Esophagus muscularis mucosa (tissue), 4 donors: ENCODE results near the gene KLHL26. TPM values are rescaled to one million over a fixed set of nuclear protein-coding genes. Genes with fewer than 3 reads are reported as not detected.

ENCODE experiments used
- DNase-seq: peaks from one replicate; pipeline ENCODE4 v3.0.0-alpha.2; 2017; ENCODE audit errors: extremely low spot score
- H3K27ac ChIP-seq, 4 donors: fragments of 200-600 bp; sonication (generic); replicated peaks in 1 of 4; 1 replicate in 3 of 4; 2 replicates in 1 of 4; pipeline ENCODE4 v1.5.1; 2016 to 2019; ENCODE audit warnings: mild to moderate bottlenecking in 1 of 4
- H3K27me3 ChIP-seq, 4 donors: fragments of 200-600 bp; sonication (generic); one replicate each; pipeline versions ENCODE4 v1.5.1 to v1.6.0; 2016 to 2019
- H3K36me3 ChIP-seq, 4 donors: fragments of 200-600 bp; sonication (generic); one replicate each; pipeline ENCODE4 v1.5.1; 2016 to 2019
- H3K4me1 ChIP-seq, 4 donors: fragments of 200-600 bp; sonication (generic); one replicate each; pipeline ENCODE4 v1.5.1; 2016 to 2019
- H3K4me3 ChIP-seq, 4 donors: fragments of 200-600 bp; sonication (generic); 1 replicate in 2 of 4; 2 replicates in 2 of 4; pipeline ENCODE4 v1.5.1; 2016 to 2019; ENCODE audit warnings: mild to moderate bottlenecking in 4 of 4, moderate library complexity in 1 of 4
- H3K9me3 ChIP-seq, 4 donors: fragments of 200-600 bp; sonication (generic); 1 replicate in 3 of 4; 2 replicates in 1 of 4; pipeline ENCODE4 v1.5.1; 2016 to 2019
- EP300 ChIP-seq: sonication (generic); formaldehyde crosslinking; IDR thresholded peaks from one replicate; pipeline ENCODE4 v1.6.1; 2017; ENCODE audit warnings: antibody characterized with exemption
- POLR2A ChIP-seq: fragments of 450-650 bp; IDR thresholded peaks from one replicate; pipeline ENCODE4 v1.6.1; 2017; ENCODE audit warnings: antibody characterized with exemption, moderate library complexity, mild to moderate bottlenecking, low read depth
- POLR2AphosphoS5 ChIP-seq, 2 donors: sonication (generic); formaldehyde crosslinking; IDR thresholded peaks; one replicate each; pipeline ENCODE4 v1.6.1; 2017; ENCODE audit warnings: antibody characterized with exemption in 2 of 2
- WGBS: methylation state at CpG from one replicate; pipeline ENCODE4 v1.1.5; 2018; 5-methylcytosine and 5-hydroxymethylcytosine counted together
- intact Hi-C: fragments of 100-400 bp; cut with DNase I; formaldehyde crosslinking; loops from one replicate; pipeline ENCODE4 v1.15.1; 2023
- total RNA-seq, 4 donors: library from RNA; depleted of rRNA; stranded (reverse); fragments of >200 nt; gene quantifications; one replicate each; pipeline versions ENCODE4 v1.1.0 to v1.2.1, GENCODE V29; 2016
- TF ChIP-seq, protein P1 (sequence below), 3 experiments: fragments of 200-600 bp in 2 of 3; fragments of 450-650 bp in 1 of 3; sonication (generic) in 2 of 3; IDR thresholded peaks; one replicate each; pipeline ENCODE4 v1.5.1; 2017 to 2019; ENCODE audit warnings: antibody characterized with exemption in 3 of 3, mild to moderate bottlenecking in 2 of 3, moderate library complexity in 1 of 3

Gene KLHL26
- total RNA-seq, 4 donors from 2014 or later, result 9.1 to 19.0 (median 13.5) TPM

DNA sequence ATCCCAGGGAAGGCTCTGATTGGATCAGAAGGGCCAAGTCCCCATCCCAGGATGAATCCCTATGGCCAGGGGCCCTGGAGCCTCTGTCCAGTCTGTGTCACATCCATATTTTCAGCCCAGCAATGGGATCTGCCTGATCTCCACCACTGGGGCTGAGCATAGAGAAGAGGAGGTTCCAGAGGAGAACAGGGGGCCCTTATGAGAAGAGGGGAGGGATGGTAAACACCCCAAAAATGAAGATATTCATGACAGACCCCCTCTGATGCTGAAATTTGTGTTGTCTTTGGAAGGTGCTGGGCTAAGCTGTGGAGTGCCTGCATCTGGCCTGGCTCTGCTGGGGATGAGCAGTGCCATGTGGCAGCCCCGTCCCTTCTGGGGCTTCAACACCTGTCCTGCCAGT is 14.5 kb downstream of the KLHL26 start:
- Histone ChIP-seq H3K27me3 (peaks cover 0 to 4% (median 0%) of the 10 kb centered on the region in 4 donors), H3K9me3 (no peaks in the 10 kb centered on the region), H3K36me3 (no peaks in the 10 kb centered on the region), H3K4me1 (peaks cover 40 to 83% (median 74%) of the 10 kb centered on the region in 4 donors), H3K4me3 (peak overlapping the region in 3 of 4 donors; percentile 21 to 50 (median 35)), H3K27ac (peak overlapping the region; percentile 83 to 88 (median 85))
- WGBS, result 100% methylated on average over 1 of the region's 1 CpG
- no peak for DNase-seq
- intact Hi-C loops, result no loop called here
- TF ChIP-seq EP300 (no peak), POLR2AphosphoS5 (IDR thresholded peaks at IDR 0.05) (no peak), POLR2A (no peak)

DNA sequence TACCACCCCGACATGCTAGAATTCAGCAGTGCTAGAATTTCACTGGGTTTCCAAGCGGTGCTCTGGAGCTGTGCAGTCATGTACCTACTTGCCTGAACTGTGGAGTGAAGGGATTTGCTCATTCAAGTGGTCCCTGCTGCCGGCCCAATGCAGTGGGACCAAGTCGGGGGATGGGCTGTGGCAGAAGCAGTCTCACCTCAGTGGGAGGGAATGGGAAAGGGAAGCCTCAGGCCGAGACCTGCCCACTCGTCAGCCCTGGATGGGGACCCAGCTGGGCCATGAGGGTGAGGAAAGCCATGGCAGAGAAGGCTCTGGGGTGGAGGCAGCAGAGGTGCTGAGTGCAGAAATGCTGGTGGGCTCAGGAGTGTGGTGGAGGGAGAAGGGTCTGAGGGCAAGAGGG is 14.9 kb downstream of the KLHL26 start:
- 89% methylated on average over 6 of the region's 6 CpGs for WGBS
- no peak overlapping the region for H3K4me3 ChIP-seq
- H3K27me3 ChIP-seq, result peaks cover 0 to 4% (median 0%) of the 10 kb centered on the region in 4 donors
- intact Hi-C loops, result no loop called here
- H3K9me3 ChIP-seq, result no peaks in the 10 kb centered on the region
- H3K27ac ChIP-seq, result peak overlapping the region; percentile 83 to 88 (median 85)
- no peak for TF ChIP-seq POLR2A
- no peak for TF ChIP-seq EP300
- TF ChIP-seq POLR2AphosphoS5 (IDR thresholded peaks at IDR 0.05), result no peak
- TF ChIP-seq, protein P1, sequence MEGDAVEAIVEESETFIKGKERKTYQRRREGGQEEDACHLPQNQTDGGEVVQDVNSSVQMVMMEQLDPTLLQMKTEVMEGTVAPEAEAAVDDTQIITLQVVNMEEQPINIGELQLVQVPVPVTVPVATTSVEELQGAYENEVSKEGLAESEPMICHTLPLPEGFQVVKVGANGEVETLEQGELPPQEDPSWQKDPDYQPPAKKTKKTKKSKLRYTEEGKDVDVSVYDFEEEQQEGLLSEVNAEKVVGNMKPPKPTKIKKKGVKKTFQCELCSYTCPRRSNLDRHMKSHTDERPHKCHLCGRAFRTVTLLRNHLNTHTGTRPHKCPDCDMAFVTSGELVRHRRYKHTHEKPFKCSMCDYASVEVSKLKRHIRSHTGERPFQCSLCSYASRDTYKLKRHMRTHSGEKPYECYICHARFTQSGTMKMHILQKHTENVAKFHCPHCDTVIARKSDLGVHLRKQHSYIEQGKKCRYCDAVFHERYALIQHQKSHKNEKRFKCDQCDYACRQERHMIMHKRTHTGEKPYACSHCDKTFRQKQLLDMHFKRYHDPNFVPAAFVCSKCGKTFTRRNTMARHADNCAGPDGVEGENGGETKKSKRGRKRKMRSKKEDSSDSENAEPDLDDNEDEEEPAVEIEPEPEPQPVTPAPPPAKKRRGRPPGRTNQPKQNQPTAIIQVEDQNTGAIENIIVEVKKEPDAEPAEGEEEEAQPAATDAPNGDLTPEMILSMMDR (IDR thresholded peaks at IDR 0.05), result no peak
- no peak for DNase-seq
- no peaks in the 10 kb centered on the region for H3K36me3 ChIP-seq
- H3K4me1 ChIP-seq, result peaks cover 44 to 83% (median 74%) of the 10 kb centered on the region in 4 donors

DNA sequence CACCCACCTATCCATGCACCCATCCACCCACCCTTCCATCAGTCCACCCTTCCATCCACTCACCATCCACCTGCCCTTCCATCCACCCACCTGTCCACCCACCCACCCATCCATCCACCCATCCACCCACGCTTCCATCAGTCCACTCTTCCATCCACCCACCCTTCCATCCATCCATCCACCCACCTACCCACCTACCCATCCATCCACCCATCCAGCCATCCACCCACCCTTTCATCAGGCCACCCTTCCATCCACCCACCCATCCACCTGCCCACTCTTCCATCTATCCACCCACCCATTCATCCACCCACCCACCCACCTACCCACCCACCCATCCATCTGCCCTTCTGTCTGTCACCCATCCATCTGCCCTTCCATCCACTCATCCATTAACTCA is 17.0 kb downstream of the KLHL26 start:
- no peaks in the 10 kb centered on the region for H3K9me3 ChIP-seq
- 100% methylated on average over 1 of the region's 1 CpG for WGBS
- TF ChIP-seq, protein P1 (IDR thresholded peaks at IDR 0.05), result no peak
- no peak for TF ChIP-seq POLR2A
- TF ChIP-seq POLR2AphosphoS5 (IDR thresholded peaks at IDR 0.05), result no peak
- no peak for TF ChIP-seq EP300
- intact Hi-C loops, result no loop called here
- H3K4me1 ChIP-seq, result peaks cover 57 to 83% (median 75%) of the 10 kb centered on the region in 4 donors
- DNase-seq, result no peak
- H3K27me3 ChIP-seq, result peaks cover 0 to under 1% (median 0%) of the 10 kb centered on the region in 4 donors
- H3K36me3 ChIP-seq, result no peaks in the 10 kb centered on the region
- H3K27ac ChIP-seq, result no peak overlapping the region
- H3K4me3 ChIP-seq, result no peak overlapping the region

DNA sequence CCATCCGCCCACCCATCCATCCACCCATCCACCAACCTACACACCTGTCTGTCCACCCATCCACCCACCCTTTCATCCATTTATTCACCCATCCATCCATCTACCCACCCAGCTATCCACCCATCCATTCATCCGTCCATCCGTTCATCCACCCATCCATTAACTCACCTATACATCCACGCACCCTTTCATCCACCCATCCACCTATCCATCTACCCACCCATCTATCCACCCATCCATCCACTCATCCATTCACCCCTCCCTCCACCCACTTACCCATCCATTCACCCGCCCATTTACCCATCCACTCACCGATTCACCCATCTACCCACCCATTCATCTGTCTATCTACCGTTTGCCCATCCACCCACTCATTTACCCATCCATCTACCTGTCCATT is 17.6 kb downstream of the KLHL26 start:
- no peaks in the 10 kb centered on the region for H3K36me3 ChIP-seq
- H3K27me3 ChIP-seq, result no peaks in the 10 kb centered on the region
- peaks cover 57 to 83% (median 75%) of the 10 kb centered on the region in 4 donors for H3K4me1 ChIP-seq
- DNase-seq, result no peak
- whole genome bisulfite sequencing, result 97% methylated on average over 7 of the region's 7 CpGs
- intact Hi-C loops, result no loop called here
- H3K4me3 ChIP-seq, result no peak overlapping the region
- H3K9me3 ChIP-seq, result no peaks in the 10 kb centered on the region
- TF ChIP-seq POLR2AphosphoS5 (IDR thresholded peaks at IDR 0.05) (no peak), EP300 (no peak), POLR2A (no peak)
- TF ChIP-seq, protein P1 (IDR thresholded peaks at IDR 0.05), result no peak
- no peak overlapping the region for H3K27ac ChIP-seq

DNA sequence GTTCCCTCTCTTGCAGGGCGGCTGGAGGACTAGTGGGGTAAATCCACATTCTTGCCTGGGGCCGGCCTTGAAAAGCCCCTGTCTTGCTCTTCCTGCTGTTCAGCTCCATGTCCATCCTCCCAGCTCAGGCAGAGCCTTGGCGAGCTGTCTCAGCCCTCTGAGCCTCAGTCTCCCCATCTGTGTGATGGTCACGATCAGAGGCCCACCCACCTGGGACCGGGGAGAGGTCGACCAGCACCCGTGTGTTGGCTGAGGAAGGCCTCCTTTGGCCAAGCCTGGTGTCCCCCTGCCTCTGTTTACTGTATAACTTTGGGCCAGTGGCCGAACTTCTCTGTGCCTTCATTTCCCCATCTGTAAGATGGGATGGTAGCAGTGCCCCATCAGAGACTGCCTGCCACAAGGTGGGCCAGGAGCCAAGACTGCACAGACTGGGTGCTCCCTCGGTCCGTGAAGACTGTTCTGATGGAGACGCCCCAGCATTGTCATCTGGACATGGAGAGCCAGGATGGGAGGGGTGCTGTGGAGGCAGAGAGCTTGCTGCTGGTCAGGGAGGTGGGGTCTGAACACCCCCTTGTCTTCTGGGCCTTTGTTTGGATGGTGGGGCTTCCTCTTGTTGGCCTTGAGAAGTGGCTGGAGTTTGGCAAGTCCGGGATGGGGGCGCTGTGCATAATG is 18.5 kb downstream of the KLHL26 start:
- intact Hi-C loops, result no loop called here
- Histone ChIP-seq H3K4me1 (peaks cover 58 to 83% (median 75%) of the 10 kb centered on the region in 4 donors), H3K27me3 (no peaks in the 10 kb centered on the region), H3K36me3 (no peaks in the 10 kb centered on the region), H3K9me3 (no peaks in the 10 kb centered on the region), H3K27ac (no peak overlapping the region), H3K4me3 (no peak overlapping the region)
- WGBS, result 93% methylated on average over 12 of the region's 13 CpGs
- no peak for DNase-seq
- TF ChIP-seq, protein P1 (IDR thresholded peaks at IDR 0.05), result no peak
- no peak for TF ChIP-seq EP300
